Right lobe of liver (tissue), 6 donors: ENCODE results near the gene ATXN7L2. TPM values are rescaled to one million over a fixed set of nuclear protein-coding genes. Genes with fewer than 3 reads are reported as not detected.

Experiments used
- ATAC-seq, 4 donors: fragments of 200-7000 bp; cut with Tn5 transposase; one replicate each; pipeline ENCODE4 v1.9.1; 2020; ENCODE audit warnings: mild to moderate bottlenecking in 4 of 4, moderate library complexity in 4 of 4
- DNase-seq, 3 donors: peaks; one replicate each; pipeline ENCODE4 v3.0.0-alpha.2; 2020
- H3K27ac ChIP-seq, 3 donors: fragments of 200-600 bp; one replicate each; pipeline ENCODE4 v1.8.0; 2022
- H3K27me3 ChIP-seq, 2 donors: fragments of 200-600 bp; one replicate each; pipeline ENCODE4 v1.8.0; 2022
- H3K36me3 ChIP-seq, 4 donors: fragments of 200-600 bp; sonication (generic) in 1 of 4; one replicate each; pipeline versions ENCODE4 v1.5.1 to v1.8.0; 2017 to 2022; ENCODE audit warnings: control low read depth in 1 of 4
- H3K4me1 ChIP-seq, 4 donors: fragments of 200-600 bp; sonication (generic) in 1 of 4; one replicate each; pipeline versions ENCODE4 v1.5.1 to v1.8.0; 2017 to 2022; ENCODE audit warnings: control low read depth in 1 of 4
- H3K4me3 ChIP-seq, 3 donors: fragments of 200-600 bp; one replicate each; pipeline ENCODE4 v1.8.0; 2022
- H3K9me3 ChIP-seq, 4 donors: fragments of 200-600 bp; sonication (generic) in 1 of 4; one replicate each; pipeline versions ENCODE4 v1.5.1 to v1.8.0; 2017 to 2022; ENCODE audit warnings: control low read depth in 1 of 4
- POLR2A ChIP-seq: fragments of 450-650 bp; IDR thresholded peaks from one replicate; pipeline ENCODE4 v1.6.1; 2017; ENCODE audit warnings: antibody characterized with exemption, mild to moderate bottlenecking
- WGBS: methylation state at CpG from one replicate; pipeline ENCODE4 v1.1.6; 2018; ENCODE audit warnings: low coverage, low lambda C conversion rate; ENCODE audit not compliant: insufficient coverage; ENCODE audit errors: missing lambda C conversion rate; 5-methylcytosine and 5-hydroxymethylcytosine counted together
- intact Hi-C, 2 donors: fragments of 100-400 bp; cut with DNase I; formaldehyde crosslinking; loops; one replicate each; pipeline versions ENCODE4 v1.11.2 to v1.14.1; 2022
- total RNA-seq, 6 experiments: library from RNA; depleted of rRNA in 2 of 6; stranded (reverse); fragments of >200 nt in 2 of 6; fragmentation: NEBNext Ultra II Directional in 3 of 6; extraction: Animal tissue kit (Norgen Biotek cat#: 25700) in 3 of 6; gene quantifications; one replicate each; pipeline versions ENCODE4 v1.1.0 to v1.2.4, GENCODE V29; 2016 to 2023
- TF ChIP-seq, protein P1 (sequence below), 4 donors: fragments of 200-600 bp in 3 of 4; fragments of 450-650 bp in 1 of 4; IDR thresholded peaks; one replicate each; pipeline versions ENCODE4 v1.5.1 to v1.8.0; 2016 to 2022; ENCODE audit warnings: antibody characterized with exemption in 4 of 4, mild to moderate bottlenecking in 2 of 4
- donor health status: DM: no; HTN: yes; CAD: no.
- donor health status: DM: no; HTN: no; CAD: no.
- donor health status: DM: no; HTN: no; CAD: no.
- donor health status: DM: no; HTN: yes; CAD: no.
- donor health status: DM: no; HTN: yes; CAD: no.

Gene ATXN7L2
- total RNA-seq, 6 experiments from 2014 or later, result 1.5 to 6.1 (median 3.1) TPM

DNA sequence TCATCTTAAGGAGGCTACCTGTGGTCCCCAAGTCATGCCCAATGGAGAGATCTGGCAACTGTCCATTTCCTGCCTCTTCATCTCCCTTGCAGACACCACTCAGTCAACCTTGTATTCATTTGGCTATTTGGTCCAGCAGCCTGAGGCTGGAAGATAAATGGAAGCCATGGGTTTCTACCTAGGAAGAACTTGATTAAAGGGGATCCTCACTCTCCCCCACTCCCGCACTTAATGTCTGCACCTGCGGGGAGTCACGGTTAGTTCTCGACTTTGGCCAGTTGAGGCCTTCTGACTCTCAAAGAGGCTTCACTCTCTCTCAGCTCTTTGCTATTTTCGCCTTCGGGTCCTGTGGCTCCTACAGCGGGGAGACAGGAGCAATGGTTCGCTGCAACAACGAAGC lies 8.4 kb upstream of the ATXN7L2 start:
- Histone ChIP-seq H3K27me3 (no peaks in the 10 kb centered on the region), H3K4me3 (no peak overlapping the region), H3K36me3 (no peaks in the 10 kb centered on the region), H3K4me1 (no peaks in the 10 kb centered on the region), H3K27ac (no peak overlapping the region), H3K9me3 (no peaks in the 10 kb centered on the region)
- intact Hi-C loops, result no loop called here
- TF ChIP-seq, protein P1, sequence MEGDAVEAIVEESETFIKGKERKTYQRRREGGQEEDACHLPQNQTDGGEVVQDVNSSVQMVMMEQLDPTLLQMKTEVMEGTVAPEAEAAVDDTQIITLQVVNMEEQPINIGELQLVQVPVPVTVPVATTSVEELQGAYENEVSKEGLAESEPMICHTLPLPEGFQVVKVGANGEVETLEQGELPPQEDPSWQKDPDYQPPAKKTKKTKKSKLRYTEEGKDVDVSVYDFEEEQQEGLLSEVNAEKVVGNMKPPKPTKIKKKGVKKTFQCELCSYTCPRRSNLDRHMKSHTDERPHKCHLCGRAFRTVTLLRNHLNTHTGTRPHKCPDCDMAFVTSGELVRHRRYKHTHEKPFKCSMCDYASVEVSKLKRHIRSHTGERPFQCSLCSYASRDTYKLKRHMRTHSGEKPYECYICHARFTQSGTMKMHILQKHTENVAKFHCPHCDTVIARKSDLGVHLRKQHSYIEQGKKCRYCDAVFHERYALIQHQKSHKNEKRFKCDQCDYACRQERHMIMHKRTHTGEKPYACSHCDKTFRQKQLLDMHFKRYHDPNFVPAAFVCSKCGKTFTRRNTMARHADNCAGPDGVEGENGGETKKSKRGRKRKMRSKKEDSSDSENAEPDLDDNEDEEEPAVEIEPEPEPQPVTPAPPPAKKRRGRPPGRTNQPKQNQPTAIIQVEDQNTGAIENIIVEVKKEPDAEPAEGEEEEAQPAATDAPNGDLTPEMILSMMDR (IDR thresholded peaks at IDR 0.05), result no peak
- TF ChIP-seq POLR2A, result no peak
- DNase-seq (no peak), ATAC-seq (no peak)
- WGBS, result 85% methylated on average over 9 of the region's 9 CpGs

DNA sequence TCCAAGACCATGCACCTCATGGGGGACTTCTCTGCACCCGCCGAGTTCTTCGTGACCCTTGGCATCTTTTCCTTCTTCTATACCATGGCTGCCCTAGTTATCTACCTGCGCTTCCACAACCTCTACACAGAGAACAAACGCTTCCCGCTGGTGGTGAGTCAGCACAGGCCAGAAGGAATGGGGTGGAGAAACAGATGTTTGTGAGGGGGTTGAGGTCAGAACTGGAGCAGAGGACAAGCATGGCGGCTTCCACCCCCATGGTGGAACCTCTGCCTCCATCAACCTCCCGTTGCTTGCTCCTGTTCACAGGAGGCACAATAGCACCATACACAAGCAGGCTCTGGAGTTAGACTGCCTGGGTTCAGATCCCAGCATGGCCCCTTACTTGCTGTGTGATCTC lies 6.9 kb upstream of the ATXN7L2 start:
- H3K27me3 ChIP-seq, result no peaks in the 10 kb centered on the region
- H3K27ac ChIP-seq, result no peak overlapping the region
- 90% methylated on average over 8 of the region's 8 CpGs for WGBS
- TF ChIP-seq, protein P1 (IDR thresholded peaks at IDR 0.05), result no peak
- no peak for TF ChIP-seq POLR2A
- H3K9me3 ChIP-seq, result no peaks in the 10 kb centered on the region
- no peak for DNase-seq
- intact Hi-C loops, result no loop called here
- no peak overlapping the region for H3K4me3 ChIP-seq
- no peaks in the 10 kb centered on the region for H3K36me3 ChIP-seq
- no peak for ATAC-seq
- no peaks in the 10 kb centered on the region for H3K4me1 ChIP-seq

DNA sequence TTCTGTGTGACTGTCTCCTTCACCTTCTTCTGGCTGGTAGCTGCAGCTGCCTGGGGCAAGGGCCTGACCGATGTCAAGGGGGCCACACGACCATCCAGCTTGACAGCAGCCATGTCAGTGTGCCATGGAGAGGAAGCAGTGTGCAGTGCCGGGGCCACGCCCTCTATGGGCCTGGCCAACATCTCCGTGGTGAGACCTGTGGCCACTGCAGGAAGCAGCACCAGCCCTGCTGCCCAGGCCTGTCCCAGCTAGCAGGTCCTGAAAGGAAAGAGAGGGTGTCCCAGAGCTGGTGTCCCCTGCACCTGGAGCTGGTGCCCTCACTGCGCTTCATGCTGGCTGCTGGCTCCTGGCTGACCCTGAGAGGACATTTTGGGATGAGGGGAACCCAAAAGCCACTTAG lies 5.9 kb upstream of the ATXN7L2 start:
- no CpG with 5 or more reads among the region's 6 CpGs for WGBS
- Histone ChIP-seq H3K4me1 (no peaks in the 10 kb centered on the region), H3K27ac (no peak overlapping the region), H3K4me3 (no peak overlapping the region), H3K9me3 (no peaks in the 10 kb centered on the region), H3K27me3 (no peaks in the 10 kb centered on the region), H3K36me3 (no peaks in the 10 kb centered on the region)
- intact Hi-C loops, result no loop called here
- TF ChIP-seq, protein P1 (IDR thresholded peaks at IDR 0.05), result no peak
- no peak for TF ChIP-seq POLR2A
- DNase-seq (no peak), ATAC-seq (no peak)

DNA sequence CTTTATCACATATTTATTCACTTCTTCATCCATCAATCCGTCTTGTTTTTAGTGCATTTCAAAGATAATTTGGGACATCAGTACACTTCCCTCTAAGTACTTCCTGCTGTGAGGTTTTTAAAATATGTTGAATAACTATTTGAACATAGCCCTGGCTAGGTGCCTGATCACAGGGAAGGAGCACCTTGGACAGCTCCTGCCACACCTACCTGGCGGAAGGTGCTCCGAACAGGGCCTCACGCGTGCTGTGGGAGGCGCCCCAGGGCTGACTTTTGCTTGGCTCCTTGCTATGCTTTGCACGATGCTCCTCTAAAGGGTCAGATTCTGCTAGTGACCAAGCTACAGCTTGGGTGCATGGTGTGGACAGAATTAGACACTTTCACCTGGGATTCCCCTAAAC lies 4.9 kb upstream of the ATXN7L2 start:
- H3K4me3 ChIP-seq, result no peak overlapping the region
- 58% methylated on average over 7 of the region's 7 CpGs for WGBS
- H3K27me3 ChIP-seq, result no peaks in the 10 kb centered on the region
- no peaks in the 10 kb centered on the region for H3K36me3 ChIP-seq
- no peaks in the 10 kb centered on the region for H3K9me3 ChIP-seq
- H3K4me1 ChIP-seq, result no peaks in the 10 kb centered on the region
- TF ChIP-seq, protein P1 (IDR thresholded peaks at IDR 0.05), result no peak
- TF ChIP-seq POLR2A, result no peak
- ATAC-seq, result no peak
- intact Hi-C loops, result no loop called here
- no peak for DNase-seq
- H3K27ac ChIP-seq, result no peak overlapping the region

DNA sequence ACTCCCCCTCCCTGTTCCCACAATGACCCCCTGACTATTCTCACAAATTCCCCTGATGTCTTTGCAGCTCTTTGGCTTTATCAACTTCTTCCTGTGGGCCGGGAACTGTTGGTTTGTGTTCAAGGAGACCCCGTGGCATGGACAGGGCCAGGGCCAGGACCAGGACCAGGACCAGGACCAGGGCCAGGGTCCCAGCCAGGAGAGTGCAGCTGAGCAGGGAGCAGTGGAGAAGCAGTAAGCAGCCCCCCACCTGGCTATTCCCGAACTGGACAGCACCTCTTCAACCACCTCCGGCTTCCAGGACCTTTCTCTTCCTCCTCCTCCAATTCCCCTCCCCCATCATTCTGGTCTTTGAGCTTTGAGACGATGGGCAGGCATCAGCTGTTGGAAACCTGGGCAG lies 4.4 kb upstream of the ATXN7L2 start:
- Histone ChIP-seq H3K27me3 (no peaks in the 10 kb centered on the region), H3K4me3 (no peak overlapping the region), H3K27ac (no peak overlapping the region), H3K9me3 (no peaks in the 10 kb centered on the region), H3K36me3 (no peaks in the 10 kb centered on the region), H3K4me1 (no peaks in the 10 kb centered on the region)
- DNase-seq (no peak), ATAC-seq (no peak)
- TF ChIP-seq, protein P1 (IDR thresholded peaks at IDR 0.05), result no peak
- intact Hi-C loops, result no loop called here
- WGBS, result no CpG with 5 or more reads among the region's 5 CpGs
